Stimulated activated CD8-positive, alpha-beta memory T cell treated with anti-CD3 and anti-CD28 coated beads, Interleukin-12 subunit alpha, Interleukin-12 subunit beta, amount 100 ng/mL, for 1 hour (primary cell): ENCODE measurements around the gene LDAH.

Experiments
- DNase-seq: peaks from one replicate; pipeline ENCODE4 v3.0.0-alpha.2; 2020; ENCODE audit warnings: low read depth

LDAH gene

GRCh38 chr2:20781656-20782265, 41.1 kb downstream of the LDAH start:
- DNase-seq, result no peak

GRCh38 chr2:20771299-20771698, 51.6 kb downstream of the LDAH start:
- no peak for DNase-seq

- no peak for DNase-seq
These were observed 55.9 kb downstream of the LDAH start for GRCh38 chr2:20766798-20767644.

- DNase-seq, result no peak
These were observed 56.7 kb downstream of the LDAH start for GRCh38 chr2:20766213-20766612.

- no peak for DNase-seq
These were observed 59.8 kb downstream of the LDAH start for GRCh38 chr2:20762945-20763683.

GRCh38 chr2:20759487-20759886, 63.4 kb downstream of the LDAH start:
- no peak for DNase-seq

GRCh38 chr2:20758997-20759396, 63.9 kb downstream of the LDAH start:
- no peak for DNase-seq

GRCh38 chr2:20757405-20758090, 65.4 kb downstream of the LDAH start:
- no peak for DNase-seq

- DNase-seq, result no peak
These were observed 67.6 kb downstream of the LDAH start for GRCh38 chr2:20755132-20755800.

GRCh38 chr2:20752293-20752692, 70.6 kb downstream of the LDAH start:
- DNase-seq, result no peak

- DNase-seq, result no peak
These were observed 75.6 kb downstream of the LDAH start for GRCh38 chr2:20747317-20747716.

GRCh38 chr2:20745924-20746555, 76.9 kb downstream of the LDAH start:
- no peak for DNase-seq

GRCh38 chr2:20744366-20745335, 78.2 kb downstream of the LDAH start:
- no peak for DNase-seq

- DNase-seq, result no peak
These were observed 84.1 kb downstream of the LDAH start for GRCh38 chr2:20738772-20739171.

- DNase-seq, result no peak
These were observed 85.4 kb downstream of the LDAH start for GRCh38 chr2:20737505-20737904.

- no peak for DNase-seq
These were observed 94.7 kb downstream of the LDAH start for GRCh38 chr2:20728114-20728758.

- DNase-seq, result no peak
These were observed 96.0 kb downstream of the LDAH start for GRCh38 chr2:20726913-20727312.

- no peak for DNase-seq
These were observed 97.1 kb downstream of the LDAH start for GRCh38 chr2:20725782-20726181.

GRCh38 chr2:20724500-20725053, 98.3 kb downstream of the LDAH start:
- DNase-seq, result no peak
